AG04450 (cell line): Measurements from ENCODE around the gene CHCHD1. TPM values are rescaled to one million over a fixed set of nuclear protein-coding genes. Genes with fewer than 3 reads are reported as not detected.

Source experiments
- CTCF ChIA-PET: fragments of 300-600, 350-600 bp; formaldehyde crosslinking; extraction: SDS; loops from one replicate; lab custom pipeline; 2022; ENCODE audit warnings: antibody characterized with exemption, inconsistent platforms; lab: Charles Lee
- POLR2A ChIA-PET: fragments of 350-600 bp; formaldehyde crosslinking; extraction: SDS; loops from one replicate; lab custom pipeline; 2021; ENCODE audit warnings: antibody characterized with exemption, inconsistent platforms; lab: Yijun Ruan, JAX
- DNase-seq: peaks from one replicate; pipeline ENCODE4 v3.0.0-alpha.2; 2011; ENCODE audit warnings: low read depth, low spot score
- H3K27ac ChIP-seq: one replicate; pipeline ENCODE4 v1.5.1; 2012; ENCODE audit warnings: low read depth, low read length, control low read depth
- H3K27me3 ChIP-seq: one replicate; pipeline ENCODE4 v1.6.0; 2012; ENCODE audit warnings: low read length; ENCODE audit not compliant: control insufficient read depth, insufficient read depth
- H3K4me3 ChIP-seq: 2 replicates; pipeline ENCODE4 v1.5.1; 2011; ENCODE audit warnings: mild to moderate bottlenecking, low read depth, low read length, control low read depth
- H3K9me3 ChIP-seq: 2 replicates; pipeline ENCODE4 v1.5.1; 2012; ENCODE audit warnings: low read length; ENCODE audit not compliant: control insufficient read depth, insufficient read depth
- polyA plus RNA-seq: library from polyadenylated mRNA; depleted of rRNA; stranded (reverse); fragments of >200 nt; gene quantifications from 2 replicates; pipeline ENCODE4 v1.2.3, GENCODE V29; 2011
- TF ChIP-seq, protein P1 (sequence below): IDR thresholded peaks from 2 replicates; pipeline ENCODE4 v1.5.1; 2011; ENCODE audit warnings: low read depth, low read length, control low read depth, inconsistent platforms

The CHCHD1 gene
- polyA plus RNA-seq, 1 experiment, result 45.4 TPM

DNA sequence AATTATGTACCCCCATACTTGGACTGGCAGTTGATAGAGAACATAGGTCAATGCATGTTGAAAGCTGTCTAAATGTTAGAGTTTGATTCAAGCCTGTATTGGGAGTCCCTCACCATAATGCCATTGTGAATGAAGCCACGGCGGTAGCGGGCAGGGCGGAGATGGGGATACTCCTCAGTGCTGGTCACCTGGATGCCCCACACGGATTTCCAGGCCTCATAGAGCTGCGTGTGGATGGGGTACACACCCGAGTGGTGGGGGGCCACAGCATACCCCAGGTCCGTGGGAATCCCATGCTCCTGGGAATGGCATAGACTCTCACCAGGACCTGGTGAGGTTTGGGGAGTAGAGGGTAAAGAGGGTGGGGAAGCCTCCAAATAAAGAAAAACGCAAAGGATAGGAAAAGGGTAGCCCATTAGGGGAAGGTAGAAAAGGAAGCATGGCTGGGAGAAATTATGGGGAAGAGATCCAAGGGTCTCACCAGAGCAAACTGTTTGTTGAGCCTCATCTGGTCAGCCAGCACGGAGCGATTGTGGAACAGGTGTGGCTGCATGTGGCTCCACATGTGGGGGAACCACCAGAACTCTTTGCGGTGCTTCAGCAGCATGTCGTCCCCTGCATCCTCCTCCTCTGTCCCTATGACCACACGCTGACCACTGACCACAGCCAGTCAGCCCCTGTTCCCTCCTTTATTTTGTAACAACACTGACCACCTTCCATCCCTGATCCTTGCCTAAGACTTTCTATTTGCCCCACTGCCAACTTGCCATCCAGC, 24.5 kb downstream of the CHCHD1 start:
- H3K9me3 ChIP-seq, result no peaks in the 10 kb centered on the region; the same call in 1 of the 2 replicates
- H3K27ac ChIP-seq, result no peak overlapping the region
- ChIA-PET CTCF (interaction anchor here (0.6 kb wide), 1 partner anchor 163 kb away, joined by 3 read pairs; no protein-coding TSS in a partner anchor), POLR2A (no interaction called here)
- H3K27me3 ChIP-seq, result no peaks in the 10 kb centered on the region
- TF ChIP-seq, protein P1, sequence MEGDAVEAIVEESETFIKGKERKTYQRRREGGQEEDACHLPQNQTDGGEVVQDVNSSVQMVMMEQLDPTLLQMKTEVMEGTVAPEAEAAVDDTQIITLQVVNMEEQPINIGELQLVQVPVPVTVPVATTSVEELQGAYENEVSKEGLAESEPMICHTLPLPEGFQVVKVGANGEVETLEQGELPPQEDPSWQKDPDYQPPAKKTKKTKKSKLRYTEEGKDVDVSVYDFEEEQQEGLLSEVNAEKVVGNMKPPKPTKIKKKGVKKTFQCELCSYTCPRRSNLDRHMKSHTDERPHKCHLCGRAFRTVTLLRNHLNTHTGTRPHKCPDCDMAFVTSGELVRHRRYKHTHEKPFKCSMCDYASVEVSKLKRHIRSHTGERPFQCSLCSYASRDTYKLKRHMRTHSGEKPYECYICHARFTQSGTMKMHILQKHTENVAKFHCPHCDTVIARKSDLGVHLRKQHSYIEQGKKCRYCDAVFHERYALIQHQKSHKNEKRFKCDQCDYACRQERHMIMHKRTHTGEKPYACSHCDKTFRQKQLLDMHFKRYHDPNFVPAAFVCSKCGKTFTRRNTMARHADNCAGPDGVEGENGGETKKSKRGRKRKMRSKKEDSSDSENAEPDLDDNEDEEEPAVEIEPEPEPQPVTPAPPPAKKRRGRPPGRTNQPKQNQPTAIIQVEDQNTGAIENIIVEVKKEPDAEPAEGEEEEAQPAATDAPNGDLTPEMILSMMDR, result no peak
- no peak for DNase-seq
- H3K4me3 ChIP-seq, result no peak overlapping the region

DNA sequence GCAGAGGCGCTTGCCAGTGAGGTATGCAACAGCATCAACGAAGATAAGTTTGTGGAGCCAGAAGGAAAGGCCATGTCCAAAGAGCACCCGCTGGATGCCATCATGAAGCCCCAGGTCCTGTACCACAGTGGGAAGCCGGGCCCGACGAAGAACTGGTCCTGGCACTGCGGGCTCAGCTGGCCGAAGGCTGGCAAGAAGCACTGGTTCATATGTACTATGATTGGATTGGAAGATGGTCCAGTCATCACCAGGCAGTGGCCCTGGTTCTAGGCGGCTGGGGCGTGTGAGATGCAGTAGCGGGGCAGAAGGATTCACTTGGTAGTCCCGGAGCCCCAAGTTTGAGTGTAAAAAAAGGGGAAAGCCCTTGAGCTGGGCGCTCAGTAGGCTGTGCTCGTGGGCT, 25.6 kb downstream of the CHCHD1 start:
- POLR2A ChIA-PET, result no interaction called here
- TF ChIP-seq, protein P1, result no peak
- no peak overlapping the region for H3K27ac ChIP-seq
- H3K27me3 ChIP-seq, result no peaks in the 10 kb centered on the region
- CTCF ChIA-PET, result no interaction called here
- H3K9me3 ChIP-seq, result no peaks in the 10 kb centered on the region; the same call in 1 of the 2 replicates
- DNase-seq, result no peak
- H3K4me3 ChIP-seq, result no peak overlapping the region

DNA sequence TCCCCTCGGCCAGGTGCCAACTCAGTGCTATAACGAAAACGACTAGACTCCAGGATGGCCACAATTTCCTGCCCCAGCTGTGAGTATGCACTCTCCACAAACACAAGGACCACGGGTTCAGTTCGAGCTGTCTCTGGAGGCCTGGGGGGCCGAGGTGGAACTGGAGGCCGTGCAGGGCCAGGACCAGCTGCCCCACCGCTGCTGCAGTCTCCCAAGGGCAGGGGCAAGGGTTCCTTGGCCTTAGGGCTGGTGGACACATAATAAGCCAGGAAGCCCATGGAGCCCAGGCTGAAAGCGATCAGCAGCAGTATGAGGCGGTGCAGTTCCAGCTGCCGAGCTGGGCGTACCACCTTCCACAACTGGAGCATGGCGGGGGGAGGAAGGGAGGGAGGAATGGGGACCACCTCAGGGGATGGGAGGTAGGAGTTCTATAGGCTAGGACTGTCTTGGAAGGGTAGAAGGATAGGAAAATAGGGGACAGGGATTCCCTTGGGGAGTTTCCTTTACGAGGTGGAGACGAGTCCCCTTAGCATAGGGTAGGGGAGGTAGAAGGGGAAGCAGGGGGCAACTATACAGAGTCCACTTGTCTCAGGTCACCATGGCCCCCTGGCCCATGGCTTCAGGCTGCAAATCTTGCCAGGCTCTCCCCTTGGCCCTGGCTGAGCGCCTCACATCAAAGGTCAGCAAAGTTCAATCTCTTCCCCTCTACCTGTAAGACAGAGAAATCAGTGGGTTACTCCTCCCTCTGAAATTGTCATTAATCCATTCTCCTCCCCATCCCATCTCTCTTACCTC, 26.4 kb downstream of the CHCHD1 start:
- H3K4me3 ChIP-seq, result no peak overlapping the region
- TF ChIP-seq, protein P1, result no peak
- H3K9me3 ChIP-seq, result no peaks in the 10 kb centered on the region; the same call in 1 of the 2 replicates
- no peak for DNase-seq
- H3K27ac ChIP-seq, result no peak overlapping the region
- H3K27me3 ChIP-seq, result no peaks in the 10 kb centered on the region
- POLR2A ChIA-PET, result interaction anchor here (0.6 to 0.7 kb wide), 3 partner anchors 9 to 1426 kb away, joined by 3 to 5 read pairs (median 4); partner anchors contain the start of gene PPP3CB
- CTCF ChIA-PET, result no interaction called here

- POLR2A ChIA-PET, result interaction anchor here (0.7 kb wide), 2 partner anchors 10 to 1425 kb away, joined by 3 to 5 read pairs; no protein-coding TSS in a partner anchor
- no peak overlapping the region for H3K27ac ChIP-seq
- no peak for DNase-seq
- TF ChIP-seq, protein P1, result no peak
- no peak overlapping the region for H3K4me3 ChIP-seq
- CTCF ChIA-PET, result interaction anchor here (0.6 kb wide), 1 partner anchor 1423 kb away, joined by 7 read pairs; no protein-coding TSS in a partner anchor
- H3K27me3 ChIP-seq, result no peaks in the 10 kb centered on the region
- H3K9me3 ChIP-seq, result no peaks in the 10 kb centered on the region; the same call in 1 of the 2 replicates
Measured at GRCh38 chr10:73809061-73809818, 27.4 kb downstream of the CHCHD1 start.
